Mucosa of stomach (tissue), 1 donor: ENCODE results near the gene GPC1.

Experiments
- H3K27me3 ChIP-seq: one replicate; pipeline ENCODE4 v1.7.0; 2013; ENCODE audit warnings: mild to moderate bottlenecking, low read length; ENCODE audit not compliant: control insufficient read depth, insufficient read depth
- H3K36me3 ChIP-seq: one replicate; pipeline ENCODE4 v1.7.0; 2013; ENCODE audit warnings: low read length; ENCODE audit not compliant: control insufficient read depth, insufficient read depth
- H3K4me1 ChIP-seq: one replicate; pipeline ENCODE4 v1.7.0; 2013; ENCODE audit warnings: mild to moderate bottlenecking, low read length; ENCODE audit not compliant: control insufficient read depth, insufficient read depth
- H3K4me3 ChIP-seq: one replicate; pipeline ENCODE4 v1.7.0; 2013; ENCODE audit warnings: low read length
- H3K9ac ChIP-seq: one replicate; pipeline ENCODE4 v1.7.0; 2013; ENCODE audit warnings: mild to moderate bottlenecking, low read length, moderate library complexity
- H3K9me3 ChIP-seq: one replicate; pipeline ENCODE4 v1.7.0; 2013; ENCODE audit warnings: mild to moderate bottlenecking, low read length, moderate library complexity; ENCODE audit not compliant: control insufficient read depth
- donor health status: Pancreatic carcinoma.

GPC1 gene

GRCh38 chr2:240468303-240469238 lies 33.1 kb downstream of the GPC1 start:
- H3K27me3 ChIP-seq, result no peaks in the 10 kb centered on the region
- H3K4me3 ChIP-seq, result no peak overlapping the region
- no peak overlapping the region for H3K9ac ChIP-seq
- no peaks in the 10 kb centered on the region for H3K4me1 ChIP-seq
- H3K36me3 ChIP-seq, result no peaks in the 10 kb centered on the region
- H3K9me3 ChIP-seq, result no peaks in the 10 kb centered on the region

- H3K9me3 ChIP-seq, result no peaks in the 10 kb centered on the region
- no peak overlapping the region for H3K4me3 ChIP-seq
- H3K4me1 ChIP-seq, result no peaks in the 10 kb centered on the region
- no peak overlapping the region for H3K9ac ChIP-seq
- no peaks in the 10 kb centered on the region for H3K27me3 ChIP-seq
- H3K36me3 ChIP-seq, result no peaks in the 10 kb centered on the region
Measured at GRCh38 chr2:240469239-240469636, 33.8 kb downstream of the GPC1 start.

GRCh38 chr2:240469740-240470139 lies 34.3 kb downstream of the GPC1 start:
- Histone ChIP-seq H3K4me3 (no peak overlapping the region), H3K36me3 (no peaks in the 10 kb centered on the region), H3K27me3 (no peaks in the 10 kb centered on the region), H3K4me1 (no peaks in the 10 kb centered on the region), H3K9me3 (no peaks in the 10 kb centered on the region), H3K9ac (no peak overlapping the region)

- Histone ChIP-seq H3K4me3 (no peak overlapping the region), H3K27me3 (no peaks in the 10 kb centered on the region), H3K36me3 (no peaks in the 10 kb centered on the region), H3K4me1 (no peaks in the 10 kb centered on the region), H3K9ac (no peak overlapping the region), H3K9me3 (no peaks in the 10 kb centered on the region)
Measured at GRCh38 chr2:240472078-240472790, 36.8 kb downstream of the GPC1 start.

GRCh38 chr2:240473211-240473610 lies 37.7 kb downstream of the GPC1 start:
- H3K9me3 ChIP-seq, result no peaks in the 10 kb centered on the region
- H3K27me3 ChIP-seq, result no peaks in the 10 kb centered on the region
- no peaks in the 10 kb centered on the region for H3K4me1 ChIP-seq
- H3K36me3 ChIP-seq, result no peaks in the 10 kb centered on the region
- no peak overlapping the region for H3K4me3 ChIP-seq
- H3K9ac ChIP-seq, result no peak overlapping the region

GRCh38 chr2:240477916-240478315 lies 42.5 kb downstream of the GPC1 start:
- Histone ChIP-seq H3K9me3 (no peaks in the 10 kb centered on the region), H3K4me1 (no peaks in the 10 kb centered on the region), H3K9ac (no peak overlapping the region)

GRCh38 chr2:240478346-240479110 lies 43.1 kb downstream of the GPC1 start:
- no peaks in the 10 kb centered on the region for H3K9me3 ChIP-seq
- H3K27me3 ChIP-seq, result no peaks in the 10 kb centered on the region
- no peaks in the 10 kb centered on the region for H3K4me1 ChIP-seq
- H3K4me3 ChIP-seq, result no peak overlapping the region
- H3K9ac ChIP-seq, result no peak overlapping the region
- no peaks in the 10 kb centered on the region for H3K36me3 ChIP-seq

More at GRCh38 chr2:240477916-240478315, 42.5 kb downstream of the GPC1 start:
- H3K4me3 ChIP-seq, result no peak overlapping the region
- no peaks in the 10 kb centered on the region for H3K36me3 ChIP-seq
- H3K27me3 ChIP-seq, result no peaks in the 10 kb centered on the region

GRCh38 chr2:240479111-240479501 lies 43.6 kb downstream of the GPC1 start:
- Histone ChIP-seq H3K9me3 (no peaks in the 10 kb centered on the region), H3K27me3 (no peaks in the 10 kb centered on the region), H3K4me3 (no peak overlapping the region), H3K4me1 (no peaks in the 10 kb centered on the region), H3K36me3 (no peaks in the 10 kb centered on the region), H3K9ac (no peak overlapping the region)

GRCh38 chr2:240480834-240481623 lies 45.6 kb downstream of the GPC1 start:
- Histone ChIP-seq H3K4me1 (no peaks in the 10 kb centered on the region), H3K9ac (no peak overlapping the region), H3K27me3 (no peaks in the 10 kb centered on the region), H3K36me3 (no peaks in the 10 kb centered on the region), H3K9me3 (no peaks in the 10 kb centered on the region), H3K4me3 (no peak overlapping the region)

- Histone ChIP-seq H3K9me3 (no peaks in the 10 kb centered on the region), H3K4me1 (no peaks in the 10 kb centered on the region), H3K4me3 (no peak overlapping the region), H3K9ac (no peak overlapping the region), H3K27me3 (no peaks in the 10 kb centered on the region), H3K36me3 (no peaks in the 10 kb centered on the region)
Measured at GRCh38 chr2:240481720-240482119, 46.3 kb downstream of the GPC1 start.

GRCh38 chr2:240482141-240482540 lies 46.7 kb downstream of the GPC1 start:
- Histone ChIP-seq H3K27me3 (no peaks in the 10 kb centered on the region), H3K4me3 (no peak overlapping the region), H3K9me3 (no peaks in the 10 kb centered on the region), H3K4me1 (no peaks in the 10 kb centered on the region), H3K36me3 (no peaks in the 10 kb centered on the region), H3K9ac (no peak overlapping the region)
